HepG2 (cell line): ENCODE results near the gene HPD. TPM values are rescaled to one million over a fixed set of nuclear protein-coding genes. Genes with fewer than 3 reads are reported as not detected.

Source experiments
- AGO1 ChIP-seq: fragments of 200-400 bp; formaldehyde crosslinking; IDR thresholded peaks from 2 replicates; pipeline ENCODE4 v1.6.1; 2017; ENCODE audit warnings: mild to moderate bottlenecking, low read depth, low read length, moderate library complexity; ENCODE audit not compliant: poor library complexity, severe bottlenecking
- CCDC6 ChIP-seq: sonication (generic); formaldehyde crosslinking; IDR thresholded peaks from 2 replicates; pipeline ENCODE4 v1.8.1; 2022; ENCODE audit warnings: mild to moderate bottlenecking, missing genetic modification reagents, moderate library complexity
- GTF3A ChIP-seq: sonication (generic); formaldehyde crosslinking; conservative IDR thresholded peaks from 2 replicates; pipeline ENCODE4 v1.4.0; 2020; ENCODE audit warnings: mild to moderate bottlenecking, missing genetic modification reagents
- HIVEP1 ChIP-seq: sonication (generic); formaldehyde crosslinking; IDR thresholded peaks from 2 replicates; pipeline ENCODE4 v1.4.0; 2020; ENCODE audit warnings: mild to moderate bottlenecking, missing genetic modification reagents
- HOXA9 ChIP-seq: sonication (generic); formaldehyde crosslinking; IDR thresholded peaks from 2 replicates; pipeline ENCODE4 v1.8.1; 2022; ENCODE audit warnings: missing genetic modification reagents, mild to moderate bottlenecking, moderate library complexity, borderline replicate concordance
- KLF6 ChIP-seq: IDR thresholded peaks from 2 replicates; pipeline ENCODE4 v1.8.0; 2016; ENCODE audit warnings: missing biosample characterization, missing genetic modification reagents
- NFKBIZ ChIP-seq: IDR thresholded peaks from 2 replicates; pipeline ENCODE4 v1.6.1; 2018; ENCODE audit warnings: missing genetic modification reagents, missing compliant biosample characterization
- SMAD1 ChIP-seq: sonication (generic); formaldehyde crosslinking; IDR thresholded peaks from 2 replicates; pipeline ENCODE4 v1.4.0; 2020; ENCODE audit warnings: missing genetic modification reagents, low read depth, mild to moderate bottlenecking, borderline replicate concordance
- SOX6 ChIP-seq, 2 experiments: fragments of 450-650 bp in 1 of 2; sonication (generic) in 1 of 2; formaldehyde crosslinking in 1 of 2; IDR thresholded peaks; 2 replicates each; pipeline versions ENCODE4 v1.4.0 to v1.6.1; 2017 to 2020; ENCODE audit warnings: antibody characterized with exemption in 1 of 2, mild to moderate bottlenecking in 1 of 2, missing genetic modification reagents in 1 of 2
- THYN1 ChIP-seq: sonication (generic); formaldehyde crosslinking; IDR thresholded peaks from 2 replicates; pipeline ENCODE4 v1.8.1; 2023; ENCODE audit warnings: low read depth, mild to moderate bottlenecking, moderate library complexity, missing genetic modification reagents, borderline replicate concordance
- TP53 ChIP-seq: sonication (generic); formaldehyde crosslinking; conservative IDR thresholded peaks from 2 replicates; pipeline ENCODE4 v1.4.0; 2020; ENCODE audit warnings: missing genetic modification reagents
- ZBTB7B ChIP-seq: sonication (generic); formaldehyde crosslinking; IDR thresholded peaks from 2 replicates; pipeline ENCODE4 v1.4.0; 2020; ENCODE audit warnings: missing genetic modification reagents
- ZNF224 ChIP-seq: sonication (generic); formaldehyde crosslinking; IDR thresholded peaks from 2 replicates; pipeline ENCODE4 v1.5.0; 2020; ENCODE audit warnings: mild to moderate bottlenecking, missing genetic modification reagents
- ZNF354B ChIP-seq: sonication (generic); formaldehyde crosslinking; IDR thresholded peaks from 2 replicates; pipeline ENCODE4 v1.8.0; 2022; ENCODE audit warnings: mild to moderate bottlenecking, missing genetic modification reagents
- ZNF737 ChIP-seq: sonication (generic); formaldehyde crosslinking; IDR thresholded peaks from 2 replicates; pipeline ENCODE4 v1.5.0; 2020; ENCODE audit warnings: missing genetic modification reagents, mild to moderate bottlenecking, borderline replicate concordance
- polyA plus RNA-seq, 8 experiments: library from polyadenylated mRNA; depleted of rRNA in 3 of 8; stranded (reverse) in 7 of 8; unstranded in 1 of 8; fragments of >200 nt; fragmentation: Illumina TruSeq in 4 of 8; extraction: Trizol in 4 of 8; gene quantifications; 2 replicates each; pipeline versions ENCODE4 v1.2.1 to v1.2.3, GENCODE V29; 2011 to 2016; ENCODE audit warnings: low read depth in 4 of 8, missing spikeins in 1 of 8, mixed read lengths in 1 of 8; ENCODE audit not compliant: insufficient read depth in 1 of 8
- total RNA-seq, 5 experiments: library from RNA; depleted of rRNA; stranded (reverse); fragments of >200 nt; fragmentation: Illumina TruSeq; extraction: Trizol; gene quantifications; 2 replicates each; pipeline ENCODE4 v1.2.3, GENCODE V29; 2016; ENCODE audit warnings: low read depth in 1 of 5
- TF ChIP-seq, protein P1 (sequence below): IDR thresholded peaks from 2 replicates; pipeline ENCODE4 v1.6.1; 2016; ENCODE audit warnings: mild to moderate bottlenecking
- TF ChIP-seq, protein P2 (sequence below): IDR thresholded peaks from 2 replicates; pipeline ENCODE4 v1.6.1; 2016; ENCODE audit warnings: low read depth, borderline replicate concordance
- TF ChIP-seq, protein P3 (sequence below): sonication (generic); formaldehyde crosslinking; conservative IDR thresholded peaks from 2 replicates; pipeline ENCODE4 v1.4.0; 2020; ENCODE audit warnings: missing genetic modification reagents
- TF ChIP-seq, protein P4 (sequence below): fragments of 450-650 bp; IDR thresholded peaks from 2 replicates; pipeline ENCODE4 v1.6.1; 2017; ENCODE audit warnings: mild to moderate bottlenecking
- TF ChIP-seq, protein P5 (sequence below): sonication (generic); formaldehyde crosslinking; IDR thresholded peaks from 2 replicates; pipeline ENCODE4 v1.8.1; 2023; ENCODE audit warnings: mild to moderate bottlenecking, inconsistent platforms, moderate library complexity, missing genetic modification reagents, borderline replicate concordance

HPD gene
- total and polyA plus RNA-seq, 2 of the 13 experiments (the other 11 are each of a cell fraction or from before 2014, with no cell fraction given): 120 to 195 TPM

DNA sequence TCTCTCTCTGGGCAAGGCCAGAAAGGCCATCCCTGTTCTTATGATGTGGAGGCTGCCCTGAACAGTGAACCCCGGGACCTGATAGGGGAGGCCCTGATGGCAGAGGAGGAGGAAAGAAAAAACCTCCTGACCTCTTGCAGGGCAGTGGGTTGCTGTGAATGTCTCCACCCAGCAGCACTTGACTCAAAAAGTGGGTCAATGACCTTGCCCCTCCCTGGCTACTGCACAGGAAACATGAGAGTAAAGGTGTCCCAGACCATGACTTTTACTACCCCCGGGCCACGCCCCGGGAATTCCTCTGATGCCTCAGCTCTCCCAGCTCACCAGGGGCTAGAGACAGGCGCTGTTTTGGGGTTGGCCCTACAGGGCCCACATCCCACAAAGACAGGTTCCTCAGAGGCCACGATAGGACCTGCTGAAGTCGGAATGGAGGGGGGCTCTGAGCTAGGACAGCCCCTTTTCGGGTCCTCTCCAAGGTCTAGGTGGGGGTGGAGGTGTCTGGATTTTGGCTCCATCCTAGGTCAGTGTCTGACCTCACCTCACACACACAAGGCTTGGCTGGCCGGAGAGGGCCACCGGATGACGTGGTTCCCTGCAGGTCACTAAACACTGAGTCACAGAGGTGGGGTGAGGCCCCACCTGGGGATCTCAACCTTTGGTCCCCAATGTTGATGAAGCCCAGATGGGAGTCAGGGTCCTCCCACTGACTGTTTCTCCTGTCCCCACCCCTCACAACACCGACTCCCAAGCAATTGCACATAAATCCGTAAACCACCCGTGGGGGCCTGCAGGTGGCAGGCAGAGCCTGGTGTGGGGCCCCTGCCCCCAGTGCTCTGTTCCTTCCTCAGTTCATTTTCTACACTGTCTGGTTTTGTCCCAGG lies 66.7 kb downstream of the HPD start (continued):
- TF ChIP-seq SMAD1 (CRISPR knock-in tag): no peak
- TF ChIP-seq, protein P1, sequence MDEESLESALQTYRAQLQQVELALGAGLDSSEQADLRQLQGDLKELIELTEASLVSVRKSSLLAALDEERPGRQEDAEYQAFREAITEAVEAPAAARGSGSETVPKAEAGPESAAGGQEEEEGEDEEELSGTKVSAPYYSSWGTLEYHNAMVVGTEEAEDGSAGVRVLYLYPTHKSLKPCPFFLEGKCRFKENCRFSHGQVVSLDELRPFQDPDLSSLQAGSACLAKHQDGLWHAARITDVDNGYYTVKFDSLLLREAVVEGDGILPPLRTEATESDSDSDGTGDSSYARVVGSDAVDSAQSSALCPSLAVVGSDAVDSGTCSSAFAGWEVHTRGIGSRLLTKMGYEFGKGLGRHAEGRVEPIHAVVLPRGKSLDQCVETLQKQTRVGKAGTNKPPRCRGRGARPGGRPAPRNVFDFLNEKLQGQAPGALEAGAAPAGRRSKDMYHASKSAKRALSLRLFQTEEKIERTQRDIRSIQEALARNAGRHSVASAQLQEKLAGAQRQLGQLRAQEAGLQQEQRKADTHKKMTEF: 0 out of 2 replicates have a peak, but pooled peaks have one; percentile 45
- TF ChIP-seq ZNF354B: no peak
- 0 out of 2 replicates have a peak, but pooled peaks have one; percentile 9 for TF ChIP-seq ZBTB7B
- TF ChIP-seq, protein P2, sequence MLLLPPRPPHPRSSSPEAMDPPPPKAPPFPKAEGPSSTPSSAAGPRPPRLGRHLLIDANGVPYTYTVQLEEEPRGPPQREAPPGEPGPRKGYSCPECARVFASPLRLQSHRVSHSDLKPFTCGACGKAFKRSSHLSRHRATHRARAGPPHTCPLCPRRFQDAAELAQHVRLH (CRISPR knock-in tag): 0 out of 2 replicates have a peak, but pooled peaks have one; percentile 12
- TF ChIP-seq TP53 (CRISPR knock-in tag): no peak
- TF ChIP-seq CCDC6: no peak
- TF ChIP-seq NFKBIZ: no peak
- TF ChIP-seq ZNF737: no peak
- TF ChIP-seq ZNF224 (CRISPR knock-in tag): no peak
- TF ChIP-seq, protein P3, sequence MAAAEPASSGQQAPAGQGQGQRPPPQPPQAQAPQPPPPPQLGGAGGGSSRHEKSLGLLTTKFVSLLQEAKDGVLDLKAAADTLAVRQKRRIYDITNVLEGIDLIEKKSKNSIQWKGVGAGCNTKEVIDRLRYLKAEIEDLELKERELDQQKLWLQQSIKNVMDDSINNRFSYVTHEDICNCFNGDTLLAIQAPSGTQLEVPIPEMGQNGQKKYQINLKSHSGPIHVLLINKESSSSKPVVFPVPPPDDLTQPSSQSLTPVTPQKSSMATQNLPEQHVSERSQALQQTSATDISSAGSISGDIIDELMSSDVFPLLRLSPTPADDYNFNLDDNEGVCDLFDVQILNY (CRISPR knock-in tag): no peak
- no peak; the same call in 1 of the 2 replicates for TF ChIP-seq HOXA9
- TF ChIP-seq, protein P4, sequence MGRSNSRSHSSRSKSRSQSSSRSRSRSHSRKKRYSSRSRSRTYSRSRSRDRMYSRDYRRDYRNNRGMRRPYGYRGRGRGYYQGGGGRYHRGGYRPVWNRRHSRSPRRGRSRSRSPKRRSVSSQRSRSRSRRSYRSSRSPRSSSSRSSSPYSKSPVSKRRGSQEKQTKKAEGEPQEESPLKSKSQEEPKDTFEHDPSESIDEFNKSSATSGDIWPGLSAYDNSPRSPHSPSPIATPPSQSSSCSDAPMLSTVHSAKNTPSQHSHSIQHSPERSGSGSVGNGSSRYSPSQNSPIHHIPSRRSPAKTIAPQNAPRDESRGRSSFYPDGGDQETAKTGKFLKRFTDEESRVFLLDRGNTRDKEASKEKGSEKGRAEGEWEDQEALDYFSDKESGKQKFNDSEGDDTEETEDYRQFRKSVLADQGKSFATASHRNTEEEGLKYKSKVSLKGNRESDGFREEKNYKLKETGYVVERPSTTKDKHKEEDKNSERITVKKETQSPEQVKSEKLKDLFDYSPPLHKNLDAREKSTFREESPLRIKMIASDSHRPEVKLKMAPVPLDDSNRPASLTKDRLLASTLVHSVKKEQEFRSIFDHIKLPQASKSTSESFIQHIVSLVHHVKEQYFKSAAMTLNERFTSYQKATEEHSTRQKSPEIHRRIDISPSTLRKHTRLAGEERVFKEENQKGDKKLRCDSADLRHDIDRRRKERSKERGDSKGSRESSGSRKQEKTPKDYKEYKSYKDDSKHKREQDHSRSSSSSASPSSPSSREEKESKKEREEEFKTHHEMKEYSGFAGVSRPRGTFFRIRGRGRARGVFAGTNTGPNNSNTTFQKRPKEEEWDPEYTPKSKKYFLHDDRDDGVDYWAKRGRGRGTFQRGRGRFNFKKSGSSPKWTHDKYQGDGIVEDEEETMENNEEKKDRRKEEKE: no peak
- no peak for TF ChIP-seq GTF3A
- peak; percentile 63 for TF ChIP-seq HIVEP1 (CRISPR knock-in tag)
- TF ChIP-seq, protein P5, sequence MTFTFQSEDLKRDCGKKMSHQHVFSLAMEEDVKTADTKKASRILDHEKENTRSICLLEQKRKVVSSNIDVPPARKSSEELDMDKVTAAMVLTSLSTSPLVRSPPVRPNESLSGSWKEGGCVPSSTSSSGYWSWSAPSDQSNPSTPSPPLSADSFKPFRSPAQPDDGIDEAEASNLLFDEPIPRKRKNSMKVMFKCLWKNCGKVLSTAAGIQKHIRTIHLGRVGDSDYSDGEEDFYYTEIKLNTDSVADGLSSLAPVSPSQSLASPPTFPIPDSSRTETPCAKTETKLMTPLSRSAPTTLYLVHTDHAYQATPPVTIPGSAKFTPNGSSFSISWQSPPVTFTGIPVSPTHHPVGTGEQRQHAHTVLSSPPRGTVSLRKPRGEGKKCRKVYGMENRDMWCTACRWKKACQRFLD (CRISPR knock-in tag): no peak
- TF ChIP-seq SOX6 (IDR thresholded peaks at IDR 0.05): no peak
- TF ChIP-seq SOX6 (CRISPR knock-in tag; IDR thresholded peaks at IDR 0.05): peak; percentile 42; the same call in 1 of the 2 replicates
- no peak for TF ChIP-seq KLF6
- no peak for TF ChIP-seq AGO1
- no peak for TF ChIP-seq THYN1
